ENCODE measurements around the gene KIAA1755.

Gene KIAA1755

GRCh38 chr20:38242848-38243708 lies 17.5 kb downstream of the KIAA1755 start:
- DNase-seq, result no peak

- no peak for DNase-seq
These were observed 19.3 kb downstream of the KIAA1755 start for GRCh38 chr20:38241201-38241600.

- DNase-seq, result no peak
These were observed 21.1 kb downstream of the KIAA1755 start for GRCh38 chr20:38239441-38239840.

- DNase-seq, result no peak
These were observed 21.7 kb downstream of the KIAA1755 start for GRCh38 chr20:38238829-38239228.

GRCh38 chr20:38237381-38237780 lies 23.2 kb downstream of the KIAA1755 start:
- no peak for DNase-seq

- DNase-seq, result no peak
These were observed 28.9 kb downstream of the KIAA1755 start for GRCh38 chr20:38231531-38232121.

GRCh38 chr20:38230957-38231526 lies 29.5 kb downstream of the KIAA1755 start:
- no peak for DNase-seq

GRCh38 chr20:38230253-38230551 lies 30.3 kb downstream of the KIAA1755 start:
- no peak for DNase-seq

GRCh38 chr20:38229376-38230252 lies 30.9 kb downstream of the KIAA1755 start:
- peak in 1 of 56 donors; percentile 2 for DNase-seq

- no peak for DNase-seq
These were observed 32.1 kb downstream of the KIAA1755 start for GRCh38 chr20:38228436-38228835.

GRCh38 chr20:38227420-38228360 lies 32.8 kb downstream of the KIAA1755 start:
- DNase-seq, result no peak

GRCh38 chr20:38226553-38226952 lies 34.0 kb downstream of the KIAA1755 start:
- DNase-seq, result no peak

GRCh38 chr20:38225900-38226263 lies 34.7 kb downstream of the KIAA1755 start:
- DNase-seq, result no peak

GRCh38 chr20:38225240-38225899 lies 35.2 kb downstream of the KIAA1755 start:
- no peak for DNase-seq

- no peak for DNase-seq
These were observed 36.0 kb downstream of the KIAA1755 start for GRCh38 chr20:38224531-38224930.

- no peak for DNase-seq
These were observed 36.8 kb downstream of the KIAA1755 start for GRCh38 chr20:38223743-38224100.

GRCh38 chr20:38222923-38223742 lies 37.4 kb downstream of the KIAA1755 start:
- DNase-seq, result no peak

- peak in 26 of 56 donors; percentile 5 to 74 (median 25) for DNase-seq
These were observed 38.2 kb downstream of the KIAA1755 start for GRCh38 chr20:38222231-38222922.

All from amygdala (tissue), 56 donors.